GM19395 (cell line): ENCODE data around the gene DTX2.
"Not testable (repeated sequence)": the region's sequence is repeated elsewhere in the genome, so short reads cannot be mapped to it uniquely, and the experiment has no call there.

Source experiments
- ATAC-seq: cut with Tn5 transposase; IDR thresholded peaks from one replicate; pipeline ENCODE4 v1.9.1; 2021; ENCODE audit warnings: mild to moderate bottlenecking, moderate library complexity; ENCODE audit not compliant: unreplicated experiment

Gene DTX2

DNA sequence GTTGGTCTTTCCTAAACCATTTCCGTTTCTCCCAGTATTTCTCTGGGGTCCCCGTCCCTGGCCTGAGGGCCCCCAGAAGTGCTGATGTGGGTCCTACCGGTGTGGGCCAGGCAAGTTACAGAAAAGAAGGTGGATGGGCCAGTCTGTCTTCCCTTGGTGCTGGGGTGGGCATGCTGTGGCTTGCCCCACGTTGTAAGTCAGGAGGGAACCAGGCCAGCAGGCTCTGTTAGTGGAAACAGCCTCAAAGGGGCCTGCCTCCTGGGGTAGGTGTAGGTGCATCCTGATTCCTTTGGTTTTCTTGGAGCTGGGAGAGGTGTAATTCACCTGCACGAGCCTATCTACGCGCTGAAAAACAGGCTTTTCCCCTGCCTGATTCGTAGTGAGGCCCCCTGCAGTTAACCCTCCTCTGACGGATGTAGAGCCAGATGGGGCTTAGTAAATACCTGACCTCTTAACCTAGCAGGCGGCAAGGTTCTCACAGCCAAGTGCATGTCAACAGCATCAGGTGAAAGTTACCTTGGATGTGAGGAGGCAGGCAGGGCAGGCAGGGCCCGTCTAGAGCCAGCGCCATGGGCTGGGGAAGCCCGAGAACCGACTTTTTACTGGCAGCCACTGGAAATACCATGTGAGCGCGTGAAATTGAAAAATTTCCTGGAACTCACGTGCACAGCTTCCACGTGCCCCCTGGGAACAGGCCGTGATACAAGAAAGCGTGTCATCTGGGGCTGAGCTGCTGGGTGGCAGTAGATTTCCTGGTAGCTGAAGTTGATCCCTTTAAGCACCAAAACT lies 24.5 kb downstream of the DTX2 start:
- ATAC-seq: peak; percentile 25

GRCh38 chr7:76486618-76487017 lies 25.1 kb downstream of the DTX2 start:
- peak; percentile 98 for ATAC-seq

GRCh38 chr7:76487969-76488368 lies 26.5 kb downstream of the DTX2 start:
- not testable (repeated sequence) for ATAC-seq

- ATAC-seq: not testable (repeated sequence)
Measured at GRCh38 chr7:76492139-76492538, 30.6 kb downstream of the DTX2 start.

GRCh38 chr7:76495717-76496116 lies 34.2 kb downstream of the DTX2 start:
- not testable (repeated sequence) for ATAC-seq

GRCh38 chr7:76497918-76498582 lies 36.5 kb downstream of the DTX2 start:
- not testable (repeated sequence) for ATAC-seq

DNA sequence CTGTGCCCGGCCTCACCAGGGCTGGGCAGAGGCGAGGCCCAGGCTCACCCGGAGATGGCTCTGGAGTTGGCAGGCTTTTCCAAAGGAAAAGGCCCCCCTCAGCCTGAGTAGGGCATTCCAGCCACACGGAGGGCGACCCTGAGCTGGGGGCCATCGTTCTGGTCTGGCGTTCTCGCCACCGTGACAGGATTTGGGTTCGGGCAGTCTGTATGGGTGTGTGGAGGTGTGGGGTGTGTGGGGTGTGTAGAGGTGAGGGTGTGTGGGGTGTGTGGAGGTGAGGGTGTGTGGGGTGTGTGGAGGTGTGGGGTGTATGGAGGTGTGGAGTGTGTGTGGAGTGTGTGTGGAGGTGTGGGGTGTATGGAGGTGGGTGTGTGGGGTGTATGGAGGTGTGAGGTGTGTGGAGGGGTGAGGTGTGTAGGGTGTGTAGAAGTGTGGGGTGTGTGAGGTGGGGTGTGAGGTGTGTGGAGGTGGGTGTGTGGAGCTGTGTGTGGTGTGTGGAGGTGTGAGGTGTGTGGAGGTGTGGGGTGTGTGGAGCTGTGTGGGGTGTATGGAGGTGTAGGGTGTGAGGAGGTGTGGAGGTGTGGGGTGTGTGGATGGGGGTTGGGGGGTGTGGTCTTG lies 37.2 kb downstream of the DTX2 start:
- ATAC-seq: not testable (repeated sequence)

DNA sequence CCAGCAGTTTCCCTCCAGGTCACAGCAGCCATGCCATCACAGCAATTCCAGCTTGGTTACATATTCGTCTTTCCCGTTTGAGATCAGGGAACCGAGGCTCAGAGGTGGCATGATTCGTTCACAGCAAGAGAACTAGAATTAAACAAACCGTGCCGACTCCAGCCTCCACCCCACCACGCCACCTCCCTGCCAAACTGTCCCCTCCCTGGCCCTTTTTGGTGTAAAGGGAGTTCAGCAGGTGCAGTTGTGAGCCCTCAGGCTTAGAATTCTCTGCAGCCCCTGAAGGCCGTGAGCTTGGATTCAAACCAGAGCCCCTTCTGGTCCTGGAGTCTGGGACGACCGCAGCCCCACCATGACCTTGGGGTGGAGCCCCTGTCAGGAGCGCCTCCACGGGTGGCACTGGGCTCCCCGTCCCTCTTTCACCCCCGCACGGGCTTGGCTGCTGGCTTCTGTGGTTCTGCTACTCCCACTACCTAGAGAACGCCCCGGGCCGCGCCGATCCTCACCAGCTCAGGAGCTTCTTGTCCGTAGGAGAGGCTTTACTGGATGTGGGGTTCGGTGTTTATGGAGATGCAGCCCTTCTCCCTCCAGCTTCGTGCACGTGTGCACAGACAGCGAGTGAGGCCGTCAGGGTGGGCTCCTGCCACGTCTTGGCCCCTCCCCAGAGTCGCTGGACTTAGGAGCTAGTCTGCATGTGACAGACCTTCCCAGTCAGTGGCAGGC lies 37.9 kb downstream of the DTX2 start:
- ATAC-seq: peak; percentile 8

DNA sequence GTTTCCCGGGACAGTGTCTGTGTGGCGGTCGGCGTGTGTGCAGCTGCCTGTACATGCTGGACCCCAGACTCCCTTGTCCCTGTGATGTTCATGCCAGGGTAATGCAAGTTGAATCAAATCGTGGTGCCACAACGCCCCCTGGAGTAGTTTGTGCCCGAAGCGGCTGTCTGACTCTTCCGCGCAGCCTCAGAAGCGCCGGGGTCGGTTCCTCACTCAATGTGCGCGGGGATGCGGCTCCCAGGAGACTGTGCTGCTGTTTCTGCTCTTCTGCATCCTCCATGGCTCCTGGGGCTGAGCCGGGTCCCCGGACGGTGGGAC lies 38.4 kb downstream of the DTX2 start:
- ATAC-seq: peak; percentile 57

DNA sequence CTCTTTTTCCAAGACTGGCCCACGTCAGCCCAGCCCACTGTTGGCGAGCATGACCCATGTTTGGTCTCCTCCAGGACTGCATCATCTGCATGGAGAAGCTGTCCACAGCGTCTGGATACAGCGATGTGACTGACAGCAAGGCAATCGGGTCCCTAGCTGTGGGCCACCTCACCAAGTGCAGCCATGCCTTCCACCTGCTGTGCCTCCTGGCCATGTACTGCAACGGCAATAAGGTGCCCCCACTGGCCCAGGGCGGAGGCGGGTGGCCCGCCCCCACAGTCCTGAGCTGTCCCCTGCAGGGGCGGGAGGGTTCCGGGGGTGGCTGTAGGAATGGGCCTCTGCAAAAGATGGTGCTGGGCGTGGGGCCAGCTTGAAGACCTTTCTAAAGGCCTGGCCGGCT lies 40.7 kb downstream of the DTX2 start:
- not testable (repeated sequence) for ATAC-seq

DNA sequence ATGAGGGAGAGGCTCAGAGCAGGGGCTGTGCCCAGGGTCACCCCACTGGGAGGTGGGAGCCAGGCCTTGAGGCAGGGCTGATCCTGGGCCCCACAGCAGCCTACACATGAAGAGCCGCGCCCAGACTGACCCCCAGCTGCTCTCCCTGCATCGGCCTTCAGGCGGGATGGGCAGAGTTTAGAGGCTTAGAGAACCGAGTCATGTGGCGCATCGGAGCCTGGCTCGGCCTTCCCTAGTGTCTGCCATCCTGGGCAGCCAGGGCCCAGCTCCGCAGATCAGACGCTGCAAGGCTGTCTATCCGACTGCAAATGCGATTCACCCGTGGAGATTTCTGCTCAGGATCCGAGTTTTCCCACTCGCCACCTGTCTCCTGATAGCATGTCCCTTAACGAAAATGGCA lies 41.3 kb downstream of the DTX2 start:
- not testable (repeated sequence) for ATAC-seq

GRCh38 chr7:76503244-76503643 lies 41.7 kb downstream of the DTX2 start:
- ATAC-seq: not testable (repeated sequence)

GRCh38 chr7:76504351-76505167 lies 43.0 kb downstream of the DTX2 start:
- not testable (repeated sequence) for ATAC-seq

DNA sequence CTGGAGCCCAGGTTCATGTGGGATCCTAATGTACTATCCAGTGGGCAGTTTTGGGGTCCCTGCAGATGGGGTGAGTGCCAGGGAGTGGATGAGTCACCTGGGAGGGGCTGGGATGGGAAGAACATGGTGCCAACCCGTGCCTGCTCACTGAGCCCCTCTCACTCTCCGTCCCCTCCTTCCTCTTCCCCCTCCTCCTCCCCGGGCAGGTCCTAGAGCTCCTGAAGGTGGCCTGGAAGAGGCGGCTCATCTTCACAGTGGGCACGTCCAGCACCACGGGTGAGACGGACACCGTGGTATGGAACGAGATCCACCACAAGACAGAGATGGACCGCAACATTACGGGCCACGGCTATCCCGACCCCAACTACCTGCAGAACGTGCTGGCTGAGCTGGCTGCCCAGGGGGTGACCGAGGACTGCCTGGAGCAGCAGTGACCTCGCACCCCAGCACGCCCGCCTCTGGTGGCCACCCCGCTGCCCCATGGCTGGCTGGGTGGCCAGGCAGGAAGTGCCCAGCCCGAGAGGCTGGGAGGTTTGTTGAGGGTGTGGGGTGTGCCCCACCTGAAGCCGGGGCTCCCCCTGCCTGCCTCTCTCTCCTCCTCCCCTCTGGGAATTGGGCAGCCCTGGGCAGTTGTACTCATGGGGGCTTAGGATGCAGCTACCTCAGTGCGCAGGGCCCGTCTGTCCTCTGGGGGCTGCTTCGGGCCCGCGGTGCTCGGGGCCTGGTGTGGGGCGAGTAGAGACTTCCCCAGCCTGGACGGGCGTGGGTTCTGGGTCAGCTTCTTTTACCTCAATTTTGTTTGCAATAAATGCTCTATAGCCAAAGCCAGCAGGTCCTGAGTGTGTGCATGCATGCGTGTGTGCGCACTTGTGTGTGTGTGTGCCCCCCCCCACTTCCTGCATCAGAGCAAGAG lies 43.9 kb downstream of the DTX2 start:
- ATAC-seq: no peak

- ATAC-seq: no peak
Measured at GRCh38 chr7:76506081-76506440, 44.6 kb downstream of the DTX2 start.

- ATAC-seq: not testable (repeated sequence)
Measured at GRCh38 chr7:76506643-76507042, 45.1 kb downstream of the DTX2 start.

DNA sequence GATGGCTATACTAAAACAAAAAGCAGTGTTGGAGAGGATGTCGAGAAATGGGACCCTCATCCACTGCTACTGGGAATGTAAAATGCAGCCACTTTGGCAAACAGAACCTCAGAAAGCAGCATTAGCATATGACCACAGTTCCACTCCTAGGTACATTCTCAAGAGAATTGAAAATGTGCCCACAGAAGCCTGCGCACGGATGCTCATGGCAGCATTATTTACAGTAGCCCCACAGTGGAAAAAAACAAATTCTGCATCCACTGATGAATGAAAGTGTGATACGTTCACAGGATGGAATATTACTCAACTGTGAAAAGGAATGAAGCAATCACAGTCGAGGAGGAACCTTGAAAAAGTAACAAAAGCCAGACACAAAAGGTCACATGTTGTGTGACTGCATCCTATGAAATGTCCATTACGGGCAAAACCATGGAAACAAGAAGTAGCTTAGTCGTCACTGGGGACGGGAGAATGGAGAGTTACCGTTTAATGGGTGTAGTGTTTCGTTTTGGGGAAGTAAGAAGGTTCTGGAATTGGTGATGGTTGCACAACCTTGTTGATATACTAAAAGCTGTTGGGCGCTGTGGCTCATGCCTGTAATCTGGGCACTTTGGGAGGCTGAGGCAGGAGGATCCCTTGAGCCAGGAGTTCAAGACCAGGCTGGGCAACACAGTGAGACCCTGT lies 46.4 kb downstream of the DTX2 start:
- ATAC-seq: no peak

DNA sequence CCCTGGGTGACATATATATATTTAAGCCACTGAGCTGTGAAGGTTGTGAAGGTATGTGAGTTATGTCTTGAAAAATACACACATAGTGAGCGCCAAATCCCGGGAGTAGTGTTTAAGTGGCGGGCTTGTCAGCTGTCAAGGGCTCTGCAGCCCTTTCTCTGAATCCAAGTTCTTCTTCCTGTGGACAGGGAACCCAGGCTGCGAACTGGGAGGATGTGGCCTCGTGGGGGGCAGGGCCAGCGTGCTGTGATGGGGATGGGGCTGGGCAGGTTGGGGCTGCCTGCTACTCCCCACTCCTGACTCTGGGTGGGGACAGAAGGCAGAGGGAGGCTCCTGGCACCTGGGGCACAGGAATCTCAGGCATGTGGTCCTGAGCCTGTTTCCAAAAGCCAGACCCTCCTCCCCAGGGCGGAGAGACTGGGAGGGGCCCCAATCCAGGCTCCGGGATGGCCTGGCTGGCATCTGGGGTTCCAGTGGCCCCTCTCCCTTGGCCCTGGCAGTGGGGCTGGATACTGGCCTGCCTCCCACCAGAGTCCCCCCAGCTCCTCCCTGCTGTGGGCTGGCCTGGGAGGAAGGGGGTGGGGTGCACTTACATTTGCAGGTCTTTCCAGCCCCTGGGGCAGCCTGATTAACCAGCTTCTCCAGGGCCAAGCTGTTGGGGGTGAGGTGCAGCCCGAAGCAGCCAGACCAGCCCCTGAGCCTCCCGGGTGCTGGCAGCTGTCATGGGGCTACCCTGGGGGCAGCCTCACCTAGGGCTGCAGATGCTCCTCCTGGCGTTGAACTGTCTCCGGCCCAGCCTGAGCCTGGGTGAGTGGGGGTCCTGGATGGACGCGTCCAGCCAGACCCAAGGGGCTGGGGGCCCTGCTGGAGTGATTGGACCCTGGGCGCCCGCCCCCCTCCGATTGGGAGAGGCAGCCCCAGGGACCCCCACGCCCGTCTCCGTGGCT lies 48.7 kb downstream of the DTX2 start, which contains the start of gene UPK3B:
TSS of gene UPK3B (plus strand) at position 622 of the 947 bp plus-strand sequence. CDS start at position 723, 101 bp downstream.
- ATAC-seq: no peak
